Measurements from ENCODE around the gene GNA15.
A peak's percentile ranks its signal among the peaks of the same experiment; 100 is the strongest.

The GNA15 gene

DNA sequence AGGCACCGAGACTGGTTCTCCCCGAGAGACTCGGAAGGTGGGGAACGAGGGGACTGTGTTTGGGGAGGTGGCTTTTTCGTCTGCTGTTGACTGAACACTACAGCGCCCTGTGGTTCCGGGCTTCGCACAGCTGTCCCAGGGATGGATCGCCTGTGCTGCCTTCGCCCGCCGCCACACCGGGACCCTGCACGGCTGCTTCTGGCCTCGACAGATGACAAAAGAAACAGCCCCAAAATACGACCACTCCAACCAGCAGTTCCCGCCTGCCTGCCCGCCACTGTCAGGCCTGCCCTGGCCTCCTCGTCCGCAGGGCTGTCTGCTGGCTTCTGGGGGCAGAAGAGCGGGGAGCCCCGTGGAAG lies 13.3 kb upstream of the GNA15 start:
- DNase-seq, result no peak

DNA sequence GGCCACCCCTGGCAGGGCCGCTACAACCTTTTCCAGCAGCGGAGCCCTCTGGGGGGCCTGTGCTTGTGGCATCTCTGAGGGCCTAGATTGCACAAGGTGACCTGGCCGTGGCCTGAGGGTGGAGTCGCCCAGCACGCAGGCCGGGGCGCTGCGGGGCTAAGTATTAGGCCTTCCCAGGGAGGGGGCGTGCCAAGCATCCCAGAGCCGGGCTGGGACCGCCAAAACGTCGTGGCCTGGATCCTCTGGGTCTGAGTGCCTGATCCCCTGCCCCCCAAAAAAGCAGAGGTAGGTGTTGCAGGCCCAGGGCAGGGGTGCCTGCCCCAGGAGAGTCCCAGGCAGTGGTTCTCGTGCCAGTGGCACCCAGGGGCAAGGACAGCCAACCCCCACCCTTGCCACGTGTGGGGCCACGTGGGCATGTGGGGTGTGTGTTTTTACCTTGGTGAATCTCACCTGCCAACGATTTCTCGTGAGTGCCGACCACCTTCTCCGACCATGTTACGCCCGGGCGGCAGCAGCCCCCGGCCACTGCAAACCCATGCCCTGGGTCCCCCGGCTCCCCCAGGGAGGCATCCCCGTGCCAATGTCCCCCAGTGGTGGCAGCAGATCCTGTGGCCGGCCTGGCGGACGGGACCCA lies 12.6 kb upstream of the GNA15 start:
- DNase-seq, result no peak

DNA sequence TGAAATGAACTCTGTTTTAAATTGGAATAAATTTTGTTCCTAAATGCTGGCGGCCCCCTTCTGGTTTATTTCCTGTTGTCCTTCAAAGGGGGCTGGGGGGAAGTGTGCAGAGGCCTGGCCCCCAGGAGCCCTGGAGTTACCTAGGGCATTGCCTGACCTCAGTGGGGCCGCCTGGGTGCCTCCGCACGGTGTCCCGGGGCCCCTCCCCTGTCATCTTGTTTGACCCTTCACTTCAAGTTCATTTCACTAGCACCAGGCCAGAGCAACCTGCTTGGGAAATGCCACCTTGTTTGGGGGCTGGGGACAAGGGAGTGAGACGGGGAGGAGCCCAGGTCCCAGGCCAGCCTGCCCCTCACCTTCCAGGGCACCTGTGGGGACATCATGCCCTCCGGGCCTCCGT lies 11.9 kb upstream of the GNA15 start:
- DNase-seq, result no peak

DNA sequence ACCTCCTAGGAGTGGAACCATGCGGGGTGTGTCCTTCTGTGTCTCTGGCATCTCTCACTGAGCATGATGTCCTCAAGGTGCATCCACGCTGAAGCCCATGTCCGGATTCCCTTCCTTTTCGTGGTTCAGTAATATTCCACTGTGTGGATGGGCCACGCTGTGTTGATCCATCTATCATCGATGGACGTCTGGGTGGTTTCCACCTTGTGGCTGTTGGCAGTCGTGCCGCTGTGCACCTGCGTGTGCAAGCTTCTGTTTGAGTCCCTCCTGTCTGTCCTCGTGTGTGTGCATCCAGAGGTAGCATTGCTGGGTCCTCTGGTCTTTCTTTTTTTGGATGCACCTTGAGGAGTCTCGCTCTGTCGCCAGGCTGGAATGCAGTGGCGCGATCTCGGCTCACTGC lies 11.2 kb upstream of the GNA15 start:
- DNase-seq, result no peak

DNA sequence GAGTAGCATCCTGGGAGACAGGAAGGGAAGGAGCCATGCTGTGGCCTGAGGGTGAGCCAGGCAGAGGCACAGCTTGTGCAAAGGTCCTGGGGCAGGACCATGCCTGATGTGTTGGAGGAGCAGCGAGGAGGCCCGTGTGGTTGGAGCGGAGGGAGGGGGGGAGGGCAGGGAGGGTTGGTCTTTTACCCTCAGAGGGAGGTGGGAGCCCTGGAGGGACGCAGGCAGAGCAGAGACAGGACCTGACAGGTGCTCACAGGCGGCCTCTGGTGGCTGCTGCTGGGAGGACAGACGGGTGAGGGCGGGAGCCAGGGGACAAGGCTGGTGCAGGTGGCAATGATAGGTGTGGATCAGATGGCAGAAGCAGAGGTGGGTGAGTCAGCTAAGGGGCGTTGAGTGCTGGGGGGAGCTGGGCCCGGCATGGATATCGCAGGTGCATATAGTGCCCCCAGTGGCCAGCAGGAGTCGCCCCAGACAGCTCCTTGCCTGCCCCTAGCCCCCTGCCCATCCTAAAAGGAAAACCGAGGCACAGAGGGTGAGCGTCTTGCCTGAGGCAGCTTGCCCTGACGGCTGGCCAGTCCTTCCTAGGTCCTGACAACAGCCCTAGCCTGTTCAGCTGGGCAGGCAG lies 9.8 kb upstream of the GNA15 start:
- peak; percentile 51 for DNase-seq

DNA sequence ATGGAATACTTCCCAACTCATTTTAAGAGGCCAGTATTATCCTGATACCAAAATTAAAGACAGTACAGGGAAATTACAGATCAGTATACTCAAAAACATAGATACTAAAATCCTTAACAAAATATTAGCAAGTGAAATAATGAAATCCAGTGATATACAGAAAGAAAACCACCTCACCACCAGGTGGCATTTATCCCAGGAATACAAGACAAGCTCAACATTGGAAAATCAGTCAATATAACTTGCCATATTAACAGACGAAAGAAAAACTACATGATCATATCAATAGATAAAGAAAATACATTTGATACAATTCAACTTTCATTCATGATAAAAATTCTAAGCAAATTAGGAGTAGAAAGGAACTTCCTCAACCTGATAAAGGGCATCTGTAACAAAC lies 6.7 kb upstream of the GNA15 start:
- DNase-seq, result peak; percentile 29

DNA sequence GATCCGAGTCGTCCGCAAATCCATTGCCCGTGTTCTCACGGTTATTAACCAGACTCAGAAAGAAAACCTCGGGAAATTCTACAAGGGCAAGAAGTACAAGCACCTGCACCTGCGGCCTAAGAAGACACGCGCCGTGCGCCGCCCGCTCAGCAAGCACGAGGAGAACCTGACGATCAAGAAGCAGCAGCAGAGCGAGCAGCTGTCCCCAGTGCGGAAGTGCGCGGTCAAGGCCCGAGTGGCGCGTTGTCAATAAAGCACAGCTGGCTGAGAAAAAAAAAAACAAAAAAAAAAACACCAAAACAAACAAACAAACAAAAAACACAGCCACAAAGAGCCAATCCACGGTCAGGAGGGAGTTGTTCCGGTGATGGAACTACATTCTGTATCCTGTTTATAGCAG lies 4.7 kb upstream of the GNA15 start:
- DNase-seq, result peak; percentile 41

DNA sequence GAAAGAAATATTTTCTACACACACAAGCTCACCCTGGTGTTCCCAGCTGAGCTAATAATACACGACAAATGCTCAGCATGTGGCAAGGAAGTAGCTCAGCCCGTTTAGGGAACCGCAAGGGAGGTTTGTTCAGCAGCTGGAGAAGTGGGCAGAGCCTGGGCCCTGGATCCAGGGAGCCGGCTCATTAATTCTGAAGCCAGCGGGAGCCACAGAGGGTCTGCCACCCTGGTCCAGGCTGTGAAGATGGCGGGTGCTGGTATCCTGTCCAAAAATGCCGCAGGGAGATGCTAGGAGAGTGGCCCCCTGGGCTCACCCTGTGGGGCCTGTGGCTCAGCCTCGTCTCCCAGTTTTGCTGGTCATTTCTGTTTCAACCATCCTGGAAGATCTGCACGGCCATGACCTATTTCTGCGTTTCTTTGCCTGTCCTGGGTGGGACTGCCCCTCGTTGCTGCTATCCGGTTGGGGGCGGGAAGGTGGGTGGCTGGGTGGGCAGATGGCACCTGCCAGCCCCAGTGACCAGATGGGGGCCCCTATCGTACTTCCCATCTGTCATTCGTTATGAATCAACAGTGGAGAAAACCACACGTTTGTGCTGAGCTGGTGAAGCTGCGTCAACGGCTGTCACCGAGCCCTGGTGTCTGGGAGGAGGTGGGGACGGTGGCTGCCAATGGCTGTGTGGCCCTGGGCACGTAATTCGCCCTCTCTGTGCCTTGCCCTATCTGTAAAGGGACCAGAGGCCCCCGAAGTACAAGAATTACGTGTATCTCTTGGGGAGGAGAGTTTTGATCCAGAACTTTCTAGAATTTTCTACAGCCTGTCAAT lies 2.7 kb upstream of the GNA15 start:
- DNase-seq, result peak; percentile 85

DNA sequence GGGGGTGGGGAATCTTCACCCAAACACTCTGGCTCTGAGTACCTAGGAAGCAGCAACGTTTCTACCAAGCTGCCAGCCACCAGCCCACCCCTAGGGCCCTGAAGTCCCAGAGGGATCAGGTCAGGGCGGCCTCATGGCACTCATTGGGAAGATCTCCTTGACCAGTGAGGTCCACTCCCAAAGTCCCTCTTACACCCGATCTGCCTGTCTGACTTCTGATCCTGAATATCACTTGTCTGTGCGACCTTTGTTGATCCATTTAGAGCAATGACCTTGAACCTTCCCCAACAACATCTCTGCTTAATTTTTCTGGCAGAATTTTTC lies 2.1 kb upstream of the GNA15 start:
- no peak for DNase-seq

DNA sequence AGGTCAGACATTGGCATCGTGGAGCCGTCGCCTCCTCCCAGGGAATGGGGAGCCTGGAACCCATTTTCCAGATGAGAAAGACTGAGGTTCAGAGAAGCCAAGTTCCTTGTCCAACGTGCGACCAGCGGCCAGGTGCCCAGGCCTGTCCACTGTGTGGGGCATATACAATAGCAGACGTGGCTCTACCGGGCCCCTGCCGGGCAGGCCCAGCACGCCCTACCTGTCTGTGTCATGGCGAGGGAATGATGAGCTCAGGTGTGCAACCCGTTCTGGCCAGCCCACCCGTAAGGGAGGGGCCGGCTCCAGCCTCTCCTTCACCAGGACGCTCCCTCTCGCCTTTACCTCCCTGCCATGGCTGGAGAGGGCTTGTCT lies 837 bp downstream of the GNA15 start:
- no peak for DNase-seq

DNA sequence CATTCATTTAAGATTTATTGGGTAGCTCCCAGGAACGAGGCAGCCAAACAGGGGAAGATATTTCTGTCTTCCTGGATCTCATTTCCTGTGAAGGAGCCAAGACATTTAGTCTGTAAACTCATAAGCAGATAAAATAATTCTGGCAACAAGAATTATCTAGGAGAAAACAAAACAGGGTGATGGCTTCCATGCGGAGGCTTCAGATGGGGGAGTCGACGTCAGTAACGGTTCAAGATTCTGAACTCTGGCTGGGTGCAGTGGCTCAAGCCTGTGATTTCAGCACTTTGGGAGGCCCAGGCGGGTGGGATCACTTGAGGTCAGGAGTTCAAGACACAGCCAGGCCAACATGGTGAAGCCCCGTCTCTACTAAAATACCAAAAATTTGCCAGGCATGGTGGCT lies 1.3 kb downstream of the GNA15 start:
- DNase-seq, result no peak

DNA sequence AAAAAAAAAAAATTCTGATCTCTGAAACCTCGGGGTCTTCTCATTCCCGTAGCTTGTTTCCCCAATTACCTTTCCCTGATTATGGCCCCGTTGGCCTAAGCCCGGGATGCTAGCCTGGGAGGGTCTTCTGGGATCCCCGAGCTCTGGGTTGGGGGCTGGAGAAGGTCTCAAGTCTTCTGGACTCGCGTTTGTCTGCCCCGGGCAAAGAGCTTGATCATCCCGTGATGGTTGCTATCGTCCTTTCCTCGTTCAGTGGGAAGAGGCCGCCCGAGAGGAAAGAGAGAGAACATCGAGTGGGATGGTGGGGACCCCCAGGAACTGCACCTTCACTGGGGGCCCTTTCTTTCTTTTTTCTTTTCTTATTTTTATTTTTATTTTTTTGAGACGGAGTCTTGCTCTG lies 2.4 kb downstream of the GNA15 start:
- DNase-seq, result no peak

DNA sequence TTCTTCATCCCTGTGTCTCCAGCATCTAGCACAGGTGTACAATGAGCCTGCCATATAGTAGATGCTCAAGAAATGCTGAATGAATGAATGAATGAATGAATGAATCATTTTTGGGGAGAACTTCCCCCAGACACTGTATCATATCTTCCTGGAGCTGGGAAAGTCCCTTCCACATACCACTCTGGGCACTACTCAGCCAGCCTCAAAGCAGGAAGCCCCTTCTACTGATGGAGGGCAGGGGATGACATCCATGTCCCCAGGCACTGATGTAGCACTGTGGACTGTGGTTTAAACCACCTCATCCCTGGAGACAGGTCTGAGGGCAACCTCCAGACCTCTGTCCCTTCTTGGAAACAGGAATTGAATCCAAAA lies 4.8 kb downstream of the GNA15 start:
- no peak for DNase-seq

DNA sequence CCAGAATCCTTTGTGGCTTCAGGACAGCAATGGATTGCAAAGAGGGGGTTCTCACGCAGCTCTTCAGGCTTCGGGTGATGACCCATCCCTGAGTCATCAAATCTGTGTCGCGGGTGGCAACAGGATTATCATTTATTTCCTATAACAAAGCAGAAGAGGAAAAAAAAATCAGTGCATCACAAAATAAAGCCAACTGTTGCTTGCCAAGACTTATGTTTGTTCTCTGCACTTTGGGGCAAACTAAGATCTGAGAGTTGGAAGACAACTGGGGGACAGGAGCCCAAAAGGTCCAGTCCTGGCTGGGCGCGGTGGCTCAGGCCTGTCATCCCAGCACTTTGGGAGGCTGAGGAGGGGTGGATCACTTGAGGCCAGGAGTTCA lies 6.4 kb downstream of the GNA15 start:
- no peak for DNase-seq

DNA sequence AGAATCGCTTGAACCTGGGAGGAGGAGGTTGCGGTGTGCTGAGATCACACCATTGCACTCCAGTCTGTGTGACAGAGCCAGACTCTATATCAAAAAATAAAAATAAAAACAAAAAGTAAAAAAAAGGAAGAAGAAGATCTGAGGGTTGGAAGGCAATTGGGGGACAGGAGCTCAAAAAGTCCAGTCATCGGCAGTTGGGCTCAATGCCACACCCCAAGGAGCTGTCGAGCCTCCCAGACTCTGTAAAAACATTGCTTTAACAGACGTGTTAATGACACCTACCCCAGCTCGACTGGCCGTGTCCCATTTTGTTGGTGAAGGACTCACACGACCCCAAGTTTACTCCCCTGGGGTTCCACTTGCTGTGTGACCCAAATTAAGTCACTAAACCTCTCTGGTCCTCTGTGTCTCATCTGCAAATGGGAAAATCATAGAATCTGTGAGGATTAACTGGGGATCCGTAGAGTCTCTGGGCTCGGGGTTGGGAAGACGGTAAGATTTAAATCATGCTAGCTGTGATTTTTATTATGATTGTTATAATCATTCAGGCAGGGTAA lies 7.0 kb downstream of the GNA15 start:
- DNase-seq, result no peak

DNA sequence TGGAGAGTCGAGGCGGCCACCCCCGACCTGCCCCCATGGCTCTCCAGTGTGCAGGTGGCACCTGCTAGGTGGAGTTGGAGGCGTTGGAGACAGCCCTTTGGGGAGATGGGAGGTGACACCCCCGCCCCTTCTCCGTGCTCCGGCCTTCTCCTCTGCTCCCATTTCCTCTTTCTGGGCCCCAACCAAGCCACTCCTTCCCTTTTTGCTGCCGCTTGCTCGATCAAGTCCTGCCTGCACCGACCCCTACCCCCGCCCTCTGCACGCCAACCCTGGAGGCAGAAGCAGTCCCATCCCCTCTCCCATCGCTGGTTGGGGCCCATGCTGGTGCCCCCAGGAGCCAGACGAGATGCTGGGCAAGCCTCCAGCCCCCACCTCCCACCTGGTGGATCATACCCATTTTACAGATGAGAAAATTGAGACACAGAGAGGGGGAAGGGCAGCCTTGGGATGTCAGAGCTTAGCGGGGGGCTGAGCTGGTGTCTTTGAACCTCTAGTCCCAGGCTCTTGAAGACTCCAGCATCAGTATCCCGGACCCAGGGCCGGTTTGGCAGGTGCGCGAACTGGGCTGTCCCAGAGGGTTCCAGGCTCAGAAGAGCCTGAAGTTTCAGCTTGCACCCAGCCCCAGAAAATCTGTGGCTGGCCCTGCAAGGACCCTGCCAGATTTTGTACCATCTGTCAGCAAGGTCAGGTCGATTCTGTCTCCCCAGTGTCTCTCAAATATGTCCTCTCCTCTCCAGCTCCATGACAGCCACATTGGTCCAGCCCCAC lies 10.3 kb downstream of the GNA15 start:
- DNase-seq, result no peak

DNA sequence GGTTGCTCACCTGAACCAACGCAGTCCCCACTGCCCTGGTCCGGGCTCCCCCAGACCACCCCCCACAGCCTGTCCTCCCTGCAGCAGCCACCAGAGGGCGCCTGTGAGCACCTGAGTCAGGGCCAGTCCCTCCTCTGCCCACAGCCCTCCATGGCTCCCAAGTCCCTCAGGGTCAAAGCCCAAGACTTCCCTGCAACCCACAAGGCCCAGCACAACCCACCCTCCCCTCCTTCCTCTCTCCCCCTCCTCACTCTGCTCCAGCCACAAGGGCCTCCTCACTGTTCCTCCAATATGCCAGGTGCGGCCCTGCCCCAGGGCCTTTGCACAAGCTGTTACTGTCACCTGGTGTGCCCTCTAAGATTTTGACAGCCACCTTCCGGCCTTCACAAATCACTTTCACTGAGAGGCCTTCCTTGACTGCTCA lies 10.9 kb downstream of the GNA15 start:
- DNase-seq, result peak; percentile 47

DNA sequence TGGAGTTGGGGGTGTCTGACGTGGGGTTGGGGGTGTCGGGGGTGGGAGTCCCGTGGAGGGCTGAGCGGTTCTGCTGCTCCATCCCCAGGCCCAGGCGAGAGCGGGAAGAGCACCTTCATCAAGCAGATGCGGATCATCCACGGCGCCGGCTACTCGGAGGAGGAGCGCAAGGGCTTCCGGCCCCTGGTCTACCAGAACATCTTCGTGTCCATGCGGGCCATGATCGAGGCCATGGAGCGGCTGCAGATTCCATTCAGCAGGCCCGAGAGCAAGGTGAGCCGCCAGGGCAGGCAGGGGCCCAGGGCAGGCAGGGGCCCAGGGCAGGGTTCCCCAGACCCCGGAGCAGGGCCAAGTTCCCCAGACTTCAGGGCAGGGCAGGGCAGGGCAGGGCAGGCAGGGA lies 12.7 kb downstream of the GNA15 start:
- no peak for DNase-seq

DNA sequence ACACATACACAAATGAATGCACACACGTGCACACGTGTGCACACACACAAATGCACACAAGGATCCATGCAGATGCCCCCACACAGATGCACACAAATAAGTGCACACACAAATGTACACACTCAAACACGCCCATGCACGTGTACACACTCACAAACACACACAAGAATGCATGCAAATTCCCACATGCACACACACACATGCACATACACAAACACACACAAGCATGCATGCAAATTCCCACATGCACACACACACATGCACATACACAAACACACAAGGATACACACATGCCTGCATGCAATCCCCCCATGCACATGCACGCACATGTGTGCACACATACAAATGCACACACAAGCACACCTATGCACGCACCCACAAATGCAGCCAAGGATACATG lies 13.3 kb downstream of the GNA15 start:
- DNase-seq, result no peak

DNA sequence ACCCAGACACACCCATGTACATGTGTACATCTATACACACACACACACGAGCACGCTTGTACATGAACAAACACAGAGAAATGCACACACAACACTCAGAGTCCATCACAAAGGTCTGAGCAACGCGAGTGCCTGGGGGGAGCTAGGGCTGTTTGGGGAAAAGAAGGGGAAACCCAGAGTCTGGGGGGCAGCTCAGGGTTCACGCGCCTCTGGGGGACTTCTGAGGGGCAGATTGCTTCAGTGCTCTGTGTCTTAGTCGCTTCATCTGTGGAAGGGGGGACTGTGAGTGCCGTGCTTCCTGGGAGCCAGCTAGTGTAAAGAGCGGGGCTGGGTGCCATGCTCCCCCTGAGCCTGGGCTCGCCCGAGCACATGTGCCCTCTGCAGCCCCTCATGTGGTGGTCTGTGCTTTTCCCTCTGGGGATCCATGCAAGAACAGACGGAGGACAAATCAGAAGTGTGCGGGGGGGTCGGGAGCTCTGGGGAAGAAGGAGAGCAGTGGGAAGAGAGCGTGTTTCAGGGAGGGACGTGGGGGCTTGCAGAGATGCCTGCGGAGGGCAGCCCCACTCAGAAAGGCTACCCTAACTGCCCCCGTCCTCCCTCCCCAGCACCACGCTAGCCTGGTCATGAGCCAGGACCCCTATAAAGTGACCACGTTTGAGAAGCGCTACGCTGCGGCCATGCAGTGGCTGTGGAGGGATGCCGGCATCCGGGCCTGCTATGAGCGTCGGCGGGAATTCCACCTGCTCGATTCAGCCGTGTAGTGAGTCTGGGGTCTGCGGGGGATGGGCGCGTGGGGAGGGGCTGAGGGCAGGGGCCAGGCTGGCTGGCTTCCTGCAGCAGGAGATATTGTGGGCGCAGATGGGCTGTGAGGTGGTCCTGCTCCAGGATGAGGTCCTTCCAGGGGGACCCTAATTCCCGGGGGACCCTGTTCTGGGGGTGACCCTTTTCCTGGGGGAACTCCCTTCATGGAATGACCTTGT lies 14.0 kb downstream of the GNA15 start:
- no peak for DNase-seq

DNA sequence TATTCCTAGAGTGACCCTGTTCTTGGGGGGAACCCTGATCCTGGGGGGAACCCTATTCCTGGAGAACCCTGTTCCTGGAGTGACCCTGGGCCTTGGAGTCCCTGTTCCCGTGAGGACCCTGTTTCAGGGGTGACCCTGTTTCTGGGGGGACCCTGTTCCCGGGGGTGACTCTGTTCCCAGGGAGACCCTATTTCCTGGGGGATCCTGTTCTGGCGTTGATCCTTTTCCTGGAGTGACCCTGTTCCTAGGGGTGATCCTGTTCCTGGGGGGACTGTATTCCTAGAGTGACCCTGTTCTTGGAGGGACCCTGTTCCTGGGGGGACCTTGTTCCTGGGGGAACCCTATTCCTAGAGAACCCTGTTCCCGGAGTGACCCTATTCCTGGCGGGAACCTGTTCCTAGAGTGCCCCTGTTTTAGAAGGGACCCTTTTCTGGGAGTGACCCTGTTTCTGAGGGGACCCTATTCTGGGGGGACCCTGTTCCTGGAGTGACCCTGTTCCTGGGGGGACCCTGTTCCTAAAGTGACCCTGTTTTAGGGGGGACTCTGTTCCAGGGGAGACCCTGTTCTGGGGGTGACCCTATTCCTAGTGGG lies 15.0 kb downstream of the GNA15 start:
- no peak for DNase-seq

All from central memory CD4-positive, alpha-beta T cell (primary cell).